ENCODE measurements around the gene ARHGEF6.

ARHGEF6 gene

GRCh38 chrX:136636121-136636520, 144.6 kb downstream of the ARHGEF6 start:
- no CpG with 5 or more reads among the region's 3 CpGs for WGBS
- no peak overlapping the region for H2AK5ac ChIP-seq (ENCODE audit: low read length, severe bottlenecking)
- DNase-seq = no peak

DNA sequence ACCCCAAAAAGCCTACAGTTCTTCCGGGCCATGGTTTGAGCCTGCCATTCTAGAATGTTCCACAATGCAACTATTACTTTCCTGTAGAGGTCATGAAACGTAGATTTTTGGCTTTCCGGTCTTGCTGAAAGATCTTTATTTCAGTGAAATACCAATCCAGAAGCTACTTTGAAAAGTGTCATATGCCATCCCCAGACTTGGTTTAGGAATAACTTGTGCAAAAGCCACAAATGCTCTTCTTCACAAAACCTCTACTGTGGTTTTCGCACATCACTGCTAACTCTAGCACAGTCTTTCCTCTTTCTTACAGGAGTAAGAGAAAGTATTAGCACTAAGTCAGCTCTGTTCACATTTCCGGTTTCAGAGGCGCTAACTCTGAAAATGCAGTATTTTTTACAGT, 145.5 kb downstream of the ARHGEF6 start:
- WGBS = 79% methylated on average over 6 of the region's 6 CpGs
- Histone ChIP-seq H3K4ac (ENCODE audit: low read depth in 1 of 2, low read length in 2 of 2) (no peak overlapping the region), H2BK15ac (ENCODE audit: low read depth, poor library complexity, severe bottlenecking) (no peak overlapping the region), H2AFZ (ENCODE audit: low read depth, low read length) (no peak overlapping the region), H3K4me3 (ENCODE audit: insufficient read depth in 1 of 2, low read depth in 1 of 2, low read length in 2 of 2) (no peak overlapping the region), H3K18ac (ENCODE audit: low read depth in 1 of 2, low read length in 2 of 2) (no peak overlapping the region), H2BK5ac (ENCODE audit: low read depth, low read length, poor library complexity, severe bottlenecking) (no peak overlapping the region), H4K91ac (ENCODE audit: low read length) (no peak overlapping the region), H3K36me3 (ENCODE audit: control insufficient read depth in 1 of 2, insufficient read depth in 2 of 2, low read depth in 1 of 2, low read length in 2 of 2) (no peaks in the 10 kb centered on the region), H3K79me1 (replicated peaks; ENCODE audit: low read length, poor library complexity, severe bottlenecking) (no peaks in the 10 kb centered on the region), H2AK5ac (ENCODE audit: low read length, severe bottlenecking) (no peak overlapping the region), H3K27me3 (ENCODE audit: control insufficient read depth in 1 of 2, insufficient read depth in 1 of 2, low read length in 2 of 2) (peaks cover 0 to 21% of the 10 kb centered on the region in 2 experiments), H2BK120ac (ENCODE audit: low read depth, low read length) (no peak overlapping the region), H3K4me1 (ENCODE audit: control insufficient read depth, insufficient read depth, low read depth, low read length) (no peaks in the 10 kb centered on the region), H3K9me3 (ENCODE audit: control insufficient read depth, low read length) (no peaks in the 10 kb centered on the region), H3K23ac (ENCODE audit: low read length in 2 of 2) (no peak overlapping the region), H2BK12ac (ENCODE audit: low read length in 2 of 2) (no peak overlapping the region), H3K9ac (ENCODE audit: low read length) (no peak overlapping the region), H3K14ac (ENCODE audit: low read length in 2 of 2) (no peak overlapping the region), H3K4me2 (ENCODE audit: low read length, poor library complexity, severe bottlenecking) (no peak overlapping the region), H3K27ac (ENCODE audit: low read length, poor library complexity, severe bottlenecking) (no peak overlapping the region), H4K8ac (ENCODE audit: low read length) (no peak overlapping the region)
- DNase-seq = no peak

More at GRCh38 chrX:136636121-136636520, 144.6 kb downstream of the ARHGEF6 start:
- H2BK12ac ChIP-seq (ENCODE audit: low read length in 2 of 2) = no peak overlapping the region
- H3K4ac ChIP-seq (ENCODE audit: low read depth in 1 of 2, low read length in 2 of 2) = no peak overlapping the region
- no peak overlapping the region for H3K18ac ChIP-seq (ENCODE audit: low read depth in 1 of 2, low read length in 2 of 2)
- no peak overlapping the region for H3K23ac ChIP-seq (ENCODE audit: low read length in 2 of 2)
- H3K27ac ChIP-seq (ENCODE audit: low read length, poor library complexity, severe bottlenecking) = no peak overlapping the region
- no peaks in the 10 kb centered on the region for H3K4me1 ChIP-seq (ENCODE audit: control insufficient read depth, insufficient read depth, low read depth, low read length)
- no peak overlapping the region for H4K8ac ChIP-seq (ENCODE audit: low read length)
- H3K79me1 ChIP-seq (replicated peaks; ENCODE audit: low read length, poor library complexity, severe bottlenecking) = no peaks in the 10 kb centered on the region
- H2BK120ac ChIP-seq (ENCODE audit: low read depth, low read length) = no peak overlapping the region
- no peaks in the 10 kb centered on the region for H3K36me3 ChIP-seq (ENCODE audit: control insufficient read depth in 1 of 2, insufficient read depth in 2 of 2, low read depth in 1 of 2, low read length in 2 of 2)
- no peak overlapping the region for H2BK5ac ChIP-seq (ENCODE audit: low read depth, low read length, poor library complexity, severe bottlenecking)
- no peak overlapping the region for H3K14ac ChIP-seq (ENCODE audit: low read length in 2 of 2)
- peaks cover 0 to 26% of the 10 kb centered on the region in 2 experiments for H3K27me3 ChIP-seq (ENCODE audit: control insufficient read depth in 1 of 2, insufficient read depth in 1 of 2, low read length in 2 of 2)
- H3K9me3 ChIP-seq (ENCODE audit: control insufficient read depth, low read length) = no peaks in the 10 kb centered on the region
- H3K9ac ChIP-seq (ENCODE audit: low read length) = no peak overlapping the region
- no peak overlapping the region for H3K4me3 ChIP-seq (ENCODE audit: insufficient read depth in 1 of 2, low read depth in 1 of 2, low read length in 2 of 2)
- H2AFZ ChIP-seq (ENCODE audit: low read depth, low read length) = no peak overlapping the region
- H4K91ac ChIP-seq (ENCODE audit: low read length) = no peak overlapping the region
- no peak overlapping the region for H2BK15ac ChIP-seq (ENCODE audit: low read depth, poor library complexity, severe bottlenecking)
- no peak overlapping the region for H3K4me2 ChIP-seq (ENCODE audit: low read length, poor library complexity, severe bottlenecking)

DNA sequence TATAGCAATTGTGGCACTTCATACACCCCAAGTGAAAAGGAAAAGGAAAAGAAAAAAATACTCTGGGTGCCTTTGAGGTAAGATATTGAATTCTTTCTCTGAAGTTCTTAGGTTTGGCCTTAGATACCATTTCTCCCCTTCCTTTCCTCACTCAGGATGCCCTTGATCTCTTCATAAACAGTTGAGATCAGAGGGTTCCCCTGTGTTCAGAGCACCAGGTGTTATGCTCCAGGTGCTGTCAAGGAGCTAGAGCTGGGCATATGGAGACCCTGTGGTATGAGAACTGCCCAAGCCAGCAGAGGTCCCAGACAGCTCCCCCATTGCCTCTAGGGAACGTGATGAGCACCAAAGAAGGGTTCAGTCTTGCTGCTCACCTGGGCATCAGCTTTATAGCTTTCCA, 149.9 kb downstream of the ARHGEF6 start:
- Histone ChIP-seq H2AK5ac (ENCODE audit: low read length, severe bottlenecking) (no peak overlapping the region), H3K27me3 (ENCODE audit: control insufficient read depth in 1 of 2, insufficient read depth in 1 of 2, low read length in 2 of 2) (peaks cover 0 to 31% of the 10 kb centered on the region in 2 experiments), H3K27ac (ENCODE audit: low read length, poor library complexity, severe bottlenecking) (no peak overlapping the region), H2BK15ac (ENCODE audit: low read depth, poor library complexity, severe bottlenecking) (no peak overlapping the region), H3K9ac (ENCODE audit: low read length) (no peak overlapping the region), H3K4me1 (ENCODE audit: control insufficient read depth, insufficient read depth, low read depth, low read length) (no peaks in the 10 kb centered on the region), H4K8ac (ENCODE audit: low read length) (no peak overlapping the region), H3K4me3 (ENCODE audit: insufficient read depth in 1 of 2, low read depth in 1 of 2, low read length in 2 of 2) (no peak overlapping the region), H3K9me3 (ENCODE audit: control insufficient read depth, low read length) (no peaks in the 10 kb centered on the region), H3K18ac (ENCODE audit: low read depth in 1 of 2, low read length in 2 of 2) (no peak overlapping the region), H2BK12ac (ENCODE audit: low read length in 2 of 2) (no peak overlapping the region), H3K14ac (ENCODE audit: low read length in 2 of 2) (no peak overlapping the region), H2BK5ac (ENCODE audit: low read depth, low read length, poor library complexity, severe bottlenecking) (no peak overlapping the region), H2BK120ac (ENCODE audit: low read depth, low read length) (no peak overlapping the region), H3K4me2 (ENCODE audit: low read length, poor library complexity, severe bottlenecking) (no peak overlapping the region), H3K23ac (ENCODE audit: low read length in 2 of 2) (no peak overlapping the region), H3K36me3 (ENCODE audit: control insufficient read depth in 1 of 2, insufficient read depth in 2 of 2, low read depth in 1 of 2, low read length in 2 of 2) (no peaks in the 10 kb centered on the region), H2AFZ (ENCODE audit: low read depth, low read length) (no peak overlapping the region), H3K79me1 (replicated peaks; ENCODE audit: low read length, poor library complexity, severe bottlenecking) (no peaks in the 10 kb centered on the region), H4K91ac (ENCODE audit: low read length) (no peak overlapping the region), H3K4ac (ENCODE audit: low read depth in 1 of 2, low read length in 2 of 2) (no peak overlapping the region)
- DNase-seq = no peak
- WGBS = 0% methylated on average over 1 of the region's 1 CpG

GRCh38 chrX:136629084-136629750, 151.5 kb downstream of the ARHGEF6 start:
- no peaks in the 10 kb centered on the region for H3K79me1 ChIP-seq (replicated peaks; ENCODE audit: low read length, poor library complexity, severe bottlenecking)

More at GRCh38 chrX:136629084-136629750, 151.5 kb downstream of the ARHGEF6 start:
- WGBS = 60% methylated on average over 4 of the region's 6 CpGs
- H2AFZ ChIP-seq (ENCODE audit: low read depth, low read length) = no peak overlapping the region
- H3K18ac ChIP-seq (ENCODE audit: low read depth in 1 of 2, low read length in 2 of 2) = no peak overlapping the region
- no peak overlapping the region for H3K23ac ChIP-seq (ENCODE audit: low read length in 2 of 2)
- no peak overlapping the region for H3K14ac ChIP-seq (ENCODE audit: low read length in 2 of 2)
- no peak overlapping the region for H2AK5ac ChIP-seq (ENCODE audit: low read length, severe bottlenecking)
- H3K27ac ChIP-seq (ENCODE audit: low read length, poor library complexity, severe bottlenecking) = no peak overlapping the region
- H3K27me3 ChIP-seq (ENCODE audit: control insufficient read depth in 1 of 2, insufficient read depth in 1 of 2, low read length in 2 of 2) = peaks cover 0 to 26% of the 10 kb centered on the region in 2 experiments
- H3K36me3 ChIP-seq (ENCODE audit: control insufficient read depth in 1 of 2, insufficient read depth in 2 of 2, low read depth in 1 of 2, low read length in 2 of 2) = no peaks in the 10 kb centered on the region
- no peak overlapping the region for H3K4me2 ChIP-seq (ENCODE audit: low read length, poor library complexity, severe bottlenecking)
- H2BK5ac ChIP-seq (ENCODE audit: low read depth, low read length, poor library complexity, severe bottlenecking) = no peak overlapping the region
- H3K4me3 ChIP-seq (ENCODE audit: insufficient read depth in 1 of 2, low read depth in 1 of 2, low read length in 2 of 2) = no peak overlapping the region
- no peak overlapping the region for H2BK120ac ChIP-seq (ENCODE audit: low read depth, low read length)
- no peak overlapping the region for H4K91ac ChIP-seq (ENCODE audit: low read length)
- no peak overlapping the region for H3K9ac ChIP-seq (ENCODE audit: low read length)
- H3K9me3 ChIP-seq (ENCODE audit: control insufficient read depth, low read length) = no peaks in the 10 kb centered on the region
- H3K4me1 ChIP-seq (ENCODE audit: control insufficient read depth, insufficient read depth, low read depth, low read length) = no peaks in the 10 kb centered on the region
- no peak overlapping the region for H2BK15ac ChIP-seq (ENCODE audit: low read depth, poor library complexity, severe bottlenecking)
- no peak overlapping the region for H4K8ac ChIP-seq (ENCODE audit: low read length)
- H2BK12ac ChIP-seq (ENCODE audit: low read length in 2 of 2) = no peak overlapping the region
- DNase-seq = no peak
- H3K4ac ChIP-seq (ENCODE audit: low read depth in 1 of 2, low read length in 2 of 2) = no peak overlapping the region

All from mesenchymal stem cell (in vitro differentiated cells and primary cell).